ENCODE data around the gene TTLL12. TPM values are rescaled to one million over a fixed set of nuclear protein-coding genes. Genes with fewer than 3 reads are reported as not detected.

TTLL12 gene
- total RNA-seq, 4 donors from 2014 or later: 43.6 to 93.9 (median 81.4) TPM

DNA sequence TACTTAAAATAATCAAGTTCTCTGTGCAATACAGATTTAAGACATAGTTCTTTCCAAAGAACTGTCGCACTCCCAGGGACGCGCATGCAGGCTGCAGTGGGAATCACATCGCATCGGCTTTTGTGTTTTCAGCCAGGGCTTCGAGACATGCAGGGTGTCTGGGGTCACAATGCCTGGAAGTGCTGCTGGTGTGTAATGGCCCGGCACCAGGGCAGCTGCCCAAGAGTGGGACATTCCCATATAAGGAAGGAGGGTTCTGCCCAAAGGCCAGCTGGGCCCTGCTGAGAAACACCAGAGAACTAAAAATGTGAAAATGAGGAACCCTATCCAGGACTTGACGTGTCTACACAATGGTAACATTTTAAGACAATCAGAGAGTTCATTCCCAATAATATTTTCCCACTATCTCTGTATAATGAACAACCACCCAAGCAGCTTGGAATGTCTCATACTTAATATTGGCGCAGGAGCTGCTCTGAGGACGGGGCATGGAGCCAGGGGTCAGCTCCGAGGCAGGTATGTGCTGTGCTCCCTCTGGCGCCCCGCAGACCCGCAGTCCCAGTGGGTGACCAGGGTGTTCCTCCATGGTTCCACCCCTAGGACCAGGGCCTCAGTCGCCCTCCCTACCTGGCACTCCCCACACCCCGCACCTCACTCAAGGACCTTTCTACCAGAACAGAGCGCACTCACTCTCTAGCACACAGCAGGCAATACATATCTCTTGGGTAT lies 55.0 kb downstream of the TTLL12 start:
- Histone ChIP-seq H3K4me1 (peaks cover 16% of the 10 kb centered on the region), H3K9me3 (no peaks in the 10 kb centered on the region), H3K36me3 (peaks cover 48% of the 10 kb centered on the region), H3K27ac (no peak overlapping the region), H3K4me3 (no peak overlapping the region), H3K27me3 (no peaks in the 10 kb centered on the region)
- TF ChIP-seq POLR2A (IDR thresholded peaks at IDR 0.05): no peak
- no peak for TF ChIP-seq POLR2AphosphoS5 (IDR thresholded peaks at IDR 0.05)
- TF ChIP-seq EP300 (IDR thresholded peaks at IDR 0.05): no peak
- TF ChIP-seq, protein P1, sequence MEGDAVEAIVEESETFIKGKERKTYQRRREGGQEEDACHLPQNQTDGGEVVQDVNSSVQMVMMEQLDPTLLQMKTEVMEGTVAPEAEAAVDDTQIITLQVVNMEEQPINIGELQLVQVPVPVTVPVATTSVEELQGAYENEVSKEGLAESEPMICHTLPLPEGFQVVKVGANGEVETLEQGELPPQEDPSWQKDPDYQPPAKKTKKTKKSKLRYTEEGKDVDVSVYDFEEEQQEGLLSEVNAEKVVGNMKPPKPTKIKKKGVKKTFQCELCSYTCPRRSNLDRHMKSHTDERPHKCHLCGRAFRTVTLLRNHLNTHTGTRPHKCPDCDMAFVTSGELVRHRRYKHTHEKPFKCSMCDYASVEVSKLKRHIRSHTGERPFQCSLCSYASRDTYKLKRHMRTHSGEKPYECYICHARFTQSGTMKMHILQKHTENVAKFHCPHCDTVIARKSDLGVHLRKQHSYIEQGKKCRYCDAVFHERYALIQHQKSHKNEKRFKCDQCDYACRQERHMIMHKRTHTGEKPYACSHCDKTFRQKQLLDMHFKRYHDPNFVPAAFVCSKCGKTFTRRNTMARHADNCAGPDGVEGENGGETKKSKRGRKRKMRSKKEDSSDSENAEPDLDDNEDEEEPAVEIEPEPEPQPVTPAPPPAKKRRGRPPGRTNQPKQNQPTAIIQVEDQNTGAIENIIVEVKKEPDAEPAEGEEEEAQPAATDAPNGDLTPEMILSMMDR (IDR thresholded peaks at IDR 0.05): no peak
- no peak for DNase-seq (ENCODE audit: low spot score in 2 of 2)
- WGBS: 92% methylated on average over 17 of the region's 17 CpGs

DNA sequence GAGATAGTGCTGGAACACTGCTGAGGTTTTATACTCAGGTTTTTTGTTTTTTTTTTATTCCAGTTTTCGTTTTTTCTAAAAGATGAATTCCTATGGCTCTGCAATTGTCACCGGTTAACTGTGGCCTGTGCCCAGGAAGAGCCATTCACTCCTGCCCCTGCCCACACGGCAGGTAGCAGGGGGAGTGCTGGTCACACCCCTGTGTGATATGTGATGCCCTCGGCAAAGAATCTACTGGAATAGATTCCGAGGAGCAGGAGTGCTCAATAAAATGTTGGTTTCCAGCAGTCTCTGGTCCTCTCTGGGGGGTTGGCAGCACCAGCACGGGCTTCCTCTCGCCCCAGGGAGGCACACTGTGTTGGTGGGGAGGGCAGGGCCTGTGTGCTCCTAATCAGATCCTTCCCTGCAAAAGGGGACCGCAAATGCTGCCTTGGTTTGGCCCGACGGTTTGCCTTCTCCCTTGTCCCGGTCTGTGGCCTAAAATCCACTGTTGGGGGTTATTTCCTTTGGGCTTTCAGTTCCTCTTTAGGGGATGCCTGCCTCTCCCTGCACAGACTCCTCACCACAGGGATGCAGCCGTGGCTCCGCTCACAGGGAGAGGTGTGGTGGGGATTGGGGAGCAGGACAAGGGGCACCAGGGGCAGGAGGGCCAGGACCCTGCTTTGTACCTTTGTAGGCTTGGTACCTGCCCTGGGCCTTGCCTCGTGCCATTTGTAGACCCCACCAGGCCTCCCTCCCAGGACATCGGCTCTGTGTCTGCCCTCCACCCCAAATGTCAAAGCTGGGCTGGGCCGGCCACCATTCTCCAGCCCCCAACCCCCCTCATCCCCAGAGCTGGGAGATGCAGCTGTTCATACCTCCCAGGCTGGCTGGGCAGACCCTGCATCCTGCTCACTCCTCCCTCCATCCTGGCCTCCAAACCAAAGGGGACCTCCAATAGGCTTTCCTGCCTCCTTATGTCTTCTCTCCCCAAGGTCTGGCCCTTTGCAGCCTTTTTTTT lies 57.2 kb downstream of the TTLL12 start:
- no peak overlapping the region for H3K4me3 ChIP-seq
- H3K27ac ChIP-seq: no peak overlapping the region
- 61% methylated on average over 14 of the region's 16 CpGs for WGBS

DNA sequence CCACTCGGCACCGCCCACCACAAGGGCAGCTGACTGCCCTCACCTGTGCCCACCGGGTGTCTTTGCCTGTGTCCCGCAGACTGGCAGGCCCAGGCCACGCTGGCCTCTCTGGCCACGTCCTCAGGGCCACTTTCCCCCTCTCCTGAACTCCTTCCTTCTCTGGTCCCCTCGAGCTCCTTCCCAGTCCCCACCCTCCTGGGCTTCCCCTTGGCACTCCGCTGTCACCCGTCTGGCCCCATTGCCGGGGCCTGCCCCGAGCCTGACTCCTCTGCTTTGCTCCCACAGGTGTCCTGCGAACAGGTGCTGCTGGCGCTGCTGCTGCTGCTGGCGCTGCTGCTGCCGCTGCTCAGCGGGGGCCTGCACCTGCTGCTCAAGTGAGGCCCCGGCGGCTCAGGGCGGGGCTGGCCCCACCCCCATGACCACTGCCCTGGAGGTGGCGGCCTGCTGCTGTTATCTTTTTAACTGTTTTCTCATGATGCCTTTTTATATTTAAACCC lies 58.0 kb downstream of the TTLL12 start:
- Histone ChIP-seq H3K36me3 (peaks cover 22% of the 10 kb centered on the region), H3K9me3 (no peaks in the 10 kb centered on the region), H3K27ac (no peak overlapping the region), H3K4me1 (peaks cover 19% of the 10 kb centered on the region), H3K4me3 (no peak overlapping the region), H3K27me3 (no peaks in the 10 kb centered on the region)
- 43% methylated on average over 18 of the region's 20 CpGs for WGBS
- TF ChIP-seq POLR2AphosphoS5 (IDR thresholded peaks at IDR 0.05) (no peak), EP300 (IDR thresholded peaks at IDR 0.05) (no peak), POLR2A (IDR thresholded peaks at IDR 0.05) (no peak)
- TF ChIP-seq, protein P1 (IDR thresholded peaks at IDR 0.05): no peak
- no peak for DNase-seq (ENCODE audit: low spot score in 2 of 2)

More for the DNA sequence above, 57.2 kb downstream of the TTLL12 start:
- no peaks in the 10 kb centered on the region for H3K27me3 ChIP-seq
- H3K4me1 ChIP-seq: peaks cover 19% of the 10 kb centered on the region
- H3K36me3 ChIP-seq: peaks cover 30% of the 10 kb centered on the region
- H3K9me3 ChIP-seq: no peaks in the 10 kb centered on the region
- TF ChIP-seq, protein P1 (IDR thresholded peaks at IDR 0.05): no peak
- TF ChIP-seq EP300 (IDR thresholded peaks at IDR 0.05) (no peak), POLR2A (IDR thresholded peaks at IDR 0.05) (no peak), POLR2AphosphoS5 (IDR thresholded peaks at IDR 0.05) (no peak)
- DNase-seq (ENCODE audit: low spot score in 2 of 2): no peak

DNA sequence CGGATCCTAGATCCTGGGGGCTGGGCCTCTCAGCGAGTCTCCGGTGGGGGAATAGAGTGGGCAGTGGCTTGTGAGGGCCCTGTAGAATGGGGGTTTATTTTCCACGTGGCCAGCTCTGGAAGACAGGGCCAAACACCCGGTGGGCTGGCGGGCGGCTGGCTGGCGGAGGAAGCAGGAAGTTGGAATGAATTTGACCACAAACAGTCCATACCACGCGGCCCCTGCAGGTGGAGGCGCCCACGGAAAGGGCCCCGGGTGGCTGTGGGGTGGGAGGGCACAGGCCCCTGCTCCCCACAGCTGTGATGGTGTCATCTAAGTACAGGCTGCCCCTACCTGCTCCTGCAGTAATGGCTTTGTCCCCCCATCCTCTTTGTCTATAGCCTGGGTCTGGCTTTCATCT lies 58.8 kb downstream of the TTLL12 start:
- Histone ChIP-seq H3K4me3 (no peak overlapping the region), H3K4me1 (peaks cover 19% of the 10 kb centered on the region), H3K27me3 (no peaks in the 10 kb centered on the region), H3K27ac (no peak overlapping the region), H3K9me3 (no peaks in the 10 kb centered on the region), H3K36me3 (peaks cover 18% of the 10 kb centered on the region)
- DNase-seq (ENCODE audit: low spot score in 2 of 2): no peak
- TF ChIP-seq POLR2AphosphoS5 (IDR thresholded peaks at IDR 0.05): no peak
- TF ChIP-seq POLR2A (IDR thresholded peaks at IDR 0.05): no peak
- no peak for TF ChIP-seq EP300 (IDR thresholded peaks at IDR 0.05)
- TF ChIP-seq, protein P1 (IDR thresholded peaks at IDR 0.05): no peak
- WGBS: 68% methylated on average over 13 of the region's 13 CpGs
